Measurements from ENCODE around the gene CCDC192.

DNA sequence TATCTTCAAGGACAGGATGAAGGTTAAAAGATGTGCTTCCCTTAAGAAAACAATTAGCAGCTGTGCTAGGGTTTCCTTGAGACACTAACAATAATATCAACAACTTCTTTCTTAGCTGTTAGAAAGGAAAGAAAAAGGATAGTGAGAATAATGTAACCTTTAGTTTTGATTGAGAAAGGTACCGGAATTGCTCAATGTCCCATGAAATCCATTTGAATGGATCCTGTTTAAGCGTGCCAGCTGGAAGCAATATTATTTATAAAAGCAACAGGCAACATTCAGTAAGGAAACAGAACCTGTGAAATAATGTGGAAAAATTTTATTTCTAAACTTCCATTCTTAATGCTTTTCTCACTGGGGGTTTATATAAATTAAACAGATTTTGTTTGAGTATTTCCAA is 120.9 kb downstream of the CCDC192 start:
- TF ChIP-seq, protein P1, sequence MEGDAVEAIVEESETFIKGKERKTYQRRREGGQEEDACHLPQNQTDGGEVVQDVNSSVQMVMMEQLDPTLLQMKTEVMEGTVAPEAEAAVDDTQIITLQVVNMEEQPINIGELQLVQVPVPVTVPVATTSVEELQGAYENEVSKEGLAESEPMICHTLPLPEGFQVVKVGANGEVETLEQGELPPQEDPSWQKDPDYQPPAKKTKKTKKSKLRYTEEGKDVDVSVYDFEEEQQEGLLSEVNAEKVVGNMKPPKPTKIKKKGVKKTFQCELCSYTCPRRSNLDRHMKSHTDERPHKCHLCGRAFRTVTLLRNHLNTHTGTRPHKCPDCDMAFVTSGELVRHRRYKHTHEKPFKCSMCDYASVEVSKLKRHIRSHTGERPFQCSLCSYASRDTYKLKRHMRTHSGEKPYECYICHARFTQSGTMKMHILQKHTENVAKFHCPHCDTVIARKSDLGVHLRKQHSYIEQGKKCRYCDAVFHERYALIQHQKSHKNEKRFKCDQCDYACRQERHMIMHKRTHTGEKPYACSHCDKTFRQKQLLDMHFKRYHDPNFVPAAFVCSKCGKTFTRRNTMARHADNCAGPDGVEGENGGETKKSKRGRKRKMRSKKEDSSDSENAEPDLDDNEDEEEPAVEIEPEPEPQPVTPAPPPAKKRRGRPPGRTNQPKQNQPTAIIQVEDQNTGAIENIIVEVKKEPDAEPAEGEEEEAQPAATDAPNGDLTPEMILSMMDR (IDR thresholded peaks at IDR 0.05; ENCODE audit: low read depth, low read length): no peak
- no peak for TF ChIP-seq EZH2phosphoT487 (IDR thresholded peaks at IDR 0.05; ENCODE audit: low read depth)
